BLaER1 treated with 17β-estradiol and CSF1 and Interleukin-3, amounts not matched to agents 10 nM and 100 nM (cell line): ENCODE results near the gene GALNS.
A peak's percentile ranks its signal among the peaks of the same experiment; 100 is the strongest.
"Not testable (repeated sequence)": the region's sequence is repeated elsewhere in the genome, so short reads cannot be mapped to it uniquely, and the experiment has no call there.

Experiments
- H3K27ac ChIP-seq, 11 experiments: shearing (Covaris generic); formaldehyde crosslinking; 2 replicates each; pipeline ENCODE4 v1.8.1; 2022
- H3K27me3 ChIP-seq, 11 experiments: shearing (Covaris generic); formaldehyde crosslinking; 2 replicates each; pipeline ENCODE4 v1.8.1; 2022
- H3K36me3 ChIP-seq, 11 experiments: shearing (Covaris generic); formaldehyde crosslinking; 2 replicates each; pipeline ENCODE4 v1.8.1; 2022
- H3K4me1 ChIP-seq, 10 experiments: shearing (Covaris generic); formaldehyde crosslinking; 2 replicates each; pipeline ENCODE4 v1.8.1; 2022
- H3K4me2 ChIP-seq, 11 experiments: shearing (Covaris generic); formaldehyde crosslinking; 2 replicates each; pipeline ENCODE4 v1.8.1; 2022
- H3K4me3 ChIP-seq, 10 experiments: shearing (Covaris generic); formaldehyde crosslinking; 2 replicates each; pipeline ENCODE4 v1.8.1; 2022
- H3K9ac ChIP-seq, 11 experiments: shearing (Covaris generic); formaldehyde crosslinking; 2 replicates each; pipeline ENCODE4 v1.8.1; 2022
- H3K9me3 ChIP-seq, 11 experiments: shearing (Covaris generic); formaldehyde crosslinking; replicated peaks in 1 of 11; 2 replicates each; pipeline ENCODE4 v1.8.1; 2022
- H4K20me1 ChIP-seq, 11 experiments: shearing (Covaris generic); formaldehyde crosslinking; 2 replicates each; pipeline ENCODE4 v1.8.1; 2022
- Cebpa-rat ChIP-seq, 11 experiments: shearing (Covaris generic); IDR thresholded peaks; 2 replicates each; pipeline ENCODE4 v1.8.1; 2022

The GALNS gene

DNA sequence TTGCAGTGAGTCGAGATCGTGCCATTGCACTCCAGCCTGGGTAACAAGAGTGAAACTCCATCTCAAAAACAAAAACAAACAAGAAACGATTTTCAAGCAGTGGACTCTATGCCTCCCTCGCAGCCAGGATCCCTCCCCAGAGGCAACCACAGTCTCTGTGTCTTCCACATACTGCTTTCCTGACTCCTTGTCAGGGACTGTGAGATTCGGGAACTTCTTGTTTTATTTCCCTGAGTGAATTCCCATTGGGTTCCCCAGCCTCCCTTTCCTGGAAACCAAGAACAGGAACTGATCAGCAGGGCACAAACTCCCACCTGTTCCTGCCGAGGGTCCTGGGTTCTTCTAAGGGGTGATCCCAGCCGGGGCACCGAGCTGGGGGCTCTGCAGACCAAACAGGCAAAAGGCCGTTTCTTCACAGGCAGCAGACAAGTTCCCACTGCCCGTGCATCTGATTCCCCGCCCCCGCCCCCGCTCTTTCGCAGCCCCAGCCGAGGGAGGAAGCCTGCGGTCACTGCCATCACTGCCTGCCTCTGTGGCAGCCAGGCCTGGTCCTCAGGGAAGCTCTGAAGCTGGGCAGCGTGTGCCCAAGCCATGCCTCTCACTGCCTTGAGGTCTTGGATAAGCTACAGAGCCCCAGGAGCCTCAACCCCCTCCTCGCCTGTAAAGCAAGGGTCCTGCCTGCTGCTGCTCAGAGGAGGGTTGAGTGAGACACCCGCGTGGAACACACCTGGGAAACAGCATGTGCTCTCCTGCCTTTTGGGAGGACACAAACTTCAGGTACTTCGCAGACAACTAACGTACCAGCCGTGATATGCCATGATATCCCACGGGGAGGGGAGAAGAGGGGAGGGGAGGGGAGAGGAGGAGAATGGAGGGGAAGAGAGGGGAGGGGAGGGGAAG lies 66.2 kb downstream of the GALNS start:
- H3K27ac ChIP-seq: peak overlapping the region; percentile 38 to 90 (median 82); a peak in 21 of 22 replicates
- H3K9me3 ChIP-seq: no peaks in the 10 kb centered on the region
- H3K4me3 ChIP-seq: peak overlapping the region; percentile 43 to 68 (median 51); a peak in 19 of 20 replicates
- no peaks in the 10 kb centered on the region for H3K27me3 ChIP-seq
- H4K20me1 ChIP-seq: no peaks in the 10 kb centered on the region
- H3K9ac ChIP-seq: peak overlapping the region; percentile 41 to 80 (median 77); a peak in 21 of 22 replicates
- no peaks in the 10 kb centered on the region for H3K36me3 ChIP-seq
- H3K4me1 ChIP-seq: peaks cover 64 to 91% (median 80%) of the 10 kb centered on the region in 10 experiments
- peak overlapping the region; percentile 84 to 100 (median 95) for H3K4me2 ChIP-seq
- no peak for TF ChIP-seq Cebpa-rat (IDR thresholded peaks at IDR 0.05)

DNA sequence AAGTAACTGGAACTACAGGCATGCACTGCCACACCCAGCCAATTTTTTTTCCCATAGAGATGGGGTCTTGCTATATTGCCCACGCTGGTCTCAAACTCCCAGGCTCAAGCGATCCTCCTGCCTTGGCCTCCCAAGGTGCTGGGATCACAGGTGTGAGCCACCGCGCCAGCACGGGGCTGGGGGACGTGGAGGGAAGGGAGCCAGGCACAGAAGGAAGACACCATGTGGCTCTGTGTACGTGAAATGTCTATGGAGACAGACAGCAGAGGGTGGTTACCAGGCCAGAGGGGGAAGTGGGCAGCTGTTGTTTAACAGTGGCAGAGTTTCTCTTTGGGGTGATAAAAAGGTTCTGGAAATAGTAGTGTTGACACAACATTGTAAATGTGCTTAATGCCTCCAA lies 67.2 kb downstream of the GALNS start:
- Histone ChIP-seq H3K36me3 (no peaks in the 10 kb centered on the region), H3K4me3 (peak overlapping the region in 9 of 10 experiments; percentile 43 to 68 (median 54); a peak in 12 of 20 replicates), H3K27ac (peak overlapping the region; percentile 19 to 90 (median 82); a peak in 21 of 22 replicates), H3K4me2 (peak overlapping the region; percentile 84 to 100 (median 95)), H4K20me1 (no peaks in the 10 kb centered on the region; a peak in 1 of 22 replicates), H3K9ac (peak overlapping the region in 9 of 11 experiments; percentile 67 to 80 (median 77); a peak in 18 of 22 replicates), H3K4me1 (peaks cover 54 to 85% (median 72%) of the 10 kb centered on the region in 10 experiments), H3K9me3 (no peaks in the 10 kb centered on the region), H3K27me3 (no peaks in the 10 kb centered on the region)
- no peak for TF ChIP-seq Cebpa-rat (IDR thresholded peaks at IDR 0.05)

DNA sequence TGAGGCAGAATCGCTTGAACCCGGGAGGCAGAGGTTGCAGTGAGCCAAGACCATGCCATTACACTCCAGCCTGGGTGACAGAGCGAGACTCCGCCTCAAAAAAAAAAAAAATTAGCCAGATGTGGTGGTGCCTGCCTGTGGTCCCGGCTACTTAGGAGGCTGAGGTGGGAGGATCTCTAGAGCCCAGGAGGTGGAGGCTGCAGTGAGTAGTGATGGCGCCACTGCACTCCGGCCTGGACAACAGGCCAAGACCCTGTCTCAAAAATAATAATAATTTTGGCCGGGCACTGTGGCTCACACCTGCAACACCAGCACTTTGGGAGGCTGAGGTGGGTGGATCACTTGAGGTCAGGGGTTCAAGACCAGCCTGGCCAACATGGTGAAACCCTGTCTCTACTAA lies 68.0 kb downstream of the GALNS start:
- H3K27me3 ChIP-seq, H3K4me3 ChIP-seq, H4K20me1 ChIP-seq, H3K36me3 ChIP-seq, H3K9me3 ChIP-seq: not testable (repeated sequence)
- Histone ChIP-seq H3K4me2 (peak overlapping the region; percentile 84 to 100 (median 95); a peak in 20 of 22 replicates), H3K27ac (peak overlapping the region in 5 of 11 experiments; percentile 76 to 90 (median 84); a peak in 8 of 22 replicates), H3K4me1 (peaks cover 46 to 80% (median 67%) of the 10 kb centered on the region in 10 experiments), H3K9ac (peak overlapping the region in 2 of 11 experiments; percentile 34 to 80; a peak in 1 of 22 replicates)

- H3K27me3 ChIP-seq: no peaks in the 10 kb centered on the region
- TF ChIP-seq Cebpa-rat (IDR thresholded peaks at IDR 0.05): no peak
- no peak overlapping the region for H3K27ac ChIP-seq
- no peak overlapping the region for H3K4me3 ChIP-seq
- no peak overlapping the region for H3K9ac ChIP-seq
- H4K20me1 ChIP-seq: peaks cover 4 to 18% (median 14%) of the 10 kb centered on the region in 11 experiments; a peak in 21 of 22 replicates
- peak overlapping the region in 1 of 11 experiments; percentile 3; a peak in 2 of 22 replicates for H3K4me2 ChIP-seq
- H3K9me3 ChIP-seq: no peaks in the 10 kb centered on the region
- H3K36me3 ChIP-seq: no peaks in the 10 kb centered on the region
- peaks cover 42 to 80% (median 67%) of the 10 kb centered on the region in 10 experiments for H3K4me1 ChIP-seq
Observed at GRCh38 chr16:88787579-88788314, 69.0 kb downstream of the GALNS start.

- TF ChIP-seq Cebpa-rat (IDR thresholded peaks at IDR 0.05): no peak
- Histone ChIP-seq H3K27me3 (no peaks in the 10 kb centered on the region), H3K4me2 (peak within 1 kb of the TSS; percentile 95 to 100 (median 99)), H4K20me1 (peaks cover 21 to 43% (median 39%) of the 10 kb centered on the region in 11 experiments; a peak in 21 of 22 replicates), H3K4me3 (peak within 1 kb of the TSS; percentile 72 to 91 (median 83)), H3K27ac (peak within 1 kb of the TSS; percentile 35 to 93 (median 91); a peak in 21 of 22 replicates), H3K9ac (peak within 1 kb of the TSS; percentile 80 to 95 (median 89)), H3K4me1 (peaks cover 49 to 83% (median 69%) of the 10 kb centered on the region in 10 experiments), H3K36me3 (no peaks in the 10 kb centered on the region), H3K9me3 (no peaks in the 10 kb centered on the region)
Observed at GRCh38 chr16:88785106-88785924, 71.4 kb downstream of the GALNS start, which contains the start of gene PIEZO1. TSS of gene PIEZO1 (minus strand) at chr16:88785220. CDS start at chr16:88784964, 256 bp downstream.

GRCh38 chr16:88784856-88785105 lies 72.0 kb downstream of the GALNS start:
- H3K4me1 ChIP-seq: peaks cover 49 to 83% (median 69%) of the 10 kb centered on the region in 10 experiments
- peaks cover 23 to 48% (median 44%) of the 10 kb centered on the region in 11 experiments; a peak in 21 of 22 replicates for H4K20me1 ChIP-seq
- no peak for TF ChIP-seq Cebpa-rat (IDR thresholded peaks at IDR 0.05)
- H3K4me2 ChIP-seq: peak overlapping the region; percentile 95 to 100 (median 99)
- peak overlapping the region; percentile 72 to 91 (median 83) for H3K4me3 ChIP-seq
- H3K36me3 ChIP-seq: no peaks in the 10 kb centered on the region
- H3K27ac ChIP-seq: peak overlapping the region; percentile 35 to 93 (median 91); a peak in 21 of 22 replicates
- peak overlapping the region; percentile 80 to 95 (median 89) for H3K9ac ChIP-seq
- H3K9me3 ChIP-seq: no peaks in the 10 kb centered on the region
- no peaks in the 10 kb centered on the region for H3K27me3 ChIP-seq

DNA sequence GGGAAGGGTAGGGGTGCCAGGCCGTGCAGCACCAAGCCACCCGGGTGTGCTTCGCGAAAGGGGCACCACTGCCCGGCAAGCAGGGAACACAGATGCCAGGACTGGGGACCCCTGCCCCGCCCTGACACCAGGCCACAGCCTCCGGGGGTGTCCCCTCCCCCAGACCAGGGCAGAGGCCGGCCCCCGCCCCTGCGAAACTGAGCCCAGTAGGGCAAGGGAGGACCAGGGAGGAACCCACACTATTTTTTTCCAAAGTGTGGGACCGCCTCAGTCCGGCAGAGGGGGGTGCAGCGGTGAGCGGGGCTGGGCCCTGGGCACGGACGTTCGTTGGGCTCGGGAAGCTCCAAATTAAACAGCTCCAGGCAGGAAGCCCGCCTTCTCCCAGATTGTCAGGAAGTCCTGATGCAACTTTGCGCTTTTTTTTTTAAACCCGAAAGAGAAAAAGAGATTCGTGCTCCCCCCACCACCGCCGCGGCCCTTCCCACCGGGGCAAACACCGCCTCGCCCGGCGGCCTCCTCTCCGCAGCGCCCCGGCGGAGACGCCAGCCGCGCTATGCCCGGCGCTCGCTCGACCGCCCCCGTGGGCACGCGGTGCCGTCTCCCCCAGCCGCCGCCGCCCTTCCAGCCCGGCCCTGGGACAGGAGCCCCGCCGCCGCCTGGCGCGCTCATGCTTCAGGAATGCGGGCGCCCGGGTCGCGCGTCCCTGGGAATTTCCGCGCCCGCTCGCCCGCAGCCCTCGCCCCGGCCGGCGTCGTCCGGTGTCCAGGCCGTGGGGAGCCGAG lies 72.5 kb downstream of the GALNS start:
- TF ChIP-seq Cebpa-rat (IDR thresholded peaks at IDR 0.05): no peak
- peaks cover 28 to 53% (median 49%) of the 10 kb centered on the region in 11 experiments; a peak in 21 of 22 replicates for H4K20me1 ChIP-seq

More for the DNA sequence above, 72.5 kb downstream of the GALNS start:
- Histone ChIP-seq H3K4me3 (peak overlapping the region; percentile 72 to 91 (median 83)), H3K9me3 (no peaks in the 10 kb centered on the region), H3K36me3 (no peaks in the 10 kb centered on the region), H3K4me2 (peak overlapping the region; percentile 95 to 100 (median 99)), H3K9ac (peak overlapping the region; percentile 80 to 95 (median 89)), H3K4me1 (peaks cover 49 to 83% (median 69%) of the 10 kb centered on the region in 10 experiments), H3K27ac (peak overlapping the region; percentile 35 to 93 (median 91); a peak in 21 of 22 replicates), H3K27me3 (no peaks in the 10 kb centered on the region)
